H9 (cell line): ENCODE data around the gene ARPC4. TPM values are rescaled to one million over a fixed set of nuclear protein-coding genes. Genes with fewer than 3 reads are reported as not detected.

Experiments
- DNase-seq: peaks from one replicate; pipeline ENCODE4 v3.0.0-alpha.2; 2017
- H2AFZ ChIP-seq: one replicate; pipeline ENCODE4 v1.6.1; 2013; ENCODE audit warnings: mild to moderate bottlenecking, low read length, control low read depth, moderate library complexity
- H2AK5ac ChIP-seq: 2 replicates; pipeline ENCODE4 v1.6.1; 2013; ENCODE audit warnings: low read length, control low read depth, mixed read lengths; ENCODE audit not compliant: insufficient read length
- H2BK120ac ChIP-seq: one replicate; pipeline ENCODE4 v1.6.1; 2013; ENCODE audit warnings: low read depth, mild to moderate bottlenecking, low read length, control low read depth, inconsistent platforms; ENCODE audit not compliant: poor library complexity, severe bottlenecking
- H2BK12ac ChIP-seq: 2 replicates; pipeline ENCODE4 v1.6.1; 2013; ENCODE audit warnings: low read length, control low read depth, mixed read lengths, low read depth; ENCODE audit not compliant: insufficient read length
- H2BK15ac ChIP-seq: 2 replicates; pipeline ENCODE4 v1.6.1; 2013; ENCODE audit warnings: low read depth, low read length, control low read depth
- H2BK20ac ChIP-seq: one replicate; pipeline ENCODE4 v1.6.1; 2013; ENCODE audit warnings: low read depth, mild to moderate bottlenecking, low read length, control low read depth, inconsistent platforms; ENCODE audit not compliant: poor library complexity, severe bottlenecking
- H2BK5ac ChIP-seq: 2 replicates; pipeline ENCODE4 v1.6.1; 2013; ENCODE audit warnings: low read length, control low read depth, mixed read lengths; ENCODE audit not compliant: insufficient read length
- H3K14ac ChIP-seq: 2 replicates; pipeline ENCODE4 v1.6.1; 2013; ENCODE audit warnings: low read length, control low read depth; ENCODE audit not compliant: insufficient read depth
- H3K18ac ChIP-seq: 2 replicates; pipeline ENCODE4 v1.6.1; 2013; ENCODE audit warnings: low read depth, mild to moderate bottlenecking, mixed read lengths, low read length, control low read depth; ENCODE audit not compliant: insufficient read length
- H3K23ac ChIP-seq: 2 replicates; pipeline ENCODE4 v1.6.1; 2013; ENCODE audit warnings: low read length, control low read depth, mixed read lengths, low read depth; ENCODE audit not compliant: insufficient read length
- H3K23me2 ChIP-seq: 2 replicates; pipeline ENCODE4 v1.6.1; 2013; ENCODE audit warnings: low read depth, mild to moderate bottlenecking, mixed read lengths, low read length, control low read depth; ENCODE audit not compliant: insufficient read length, poor library complexity, severe bottlenecking
- H3K27ac ChIP-seq: 2 replicates; pipeline ENCODE4 v1.5.1; 2013; ENCODE audit warnings: low read length, control low read depth, mixed read lengths, low read depth; ENCODE audit not compliant: insufficient read length
- H3K27me3 ChIP-seq: 2 replicates; pipeline ENCODE4 v1.6.1; 2013; ENCODE audit warnings: low read length, control low read depth, inconsistent platforms; ENCODE audit not compliant: insufficient read depth
- H3K4ac ChIP-seq: 2 replicates; pipeline ENCODE4 v1.6.1; 2013; ENCODE audit warnings: low read depth, mild to moderate bottlenecking, control low read depth, inconsistent platforms, low read length, moderate library complexity
- H3K4me1 ChIP-seq: 2 replicates; pipeline ENCODE4 v1.6.1; 2013; ENCODE audit warnings: low read length, control low read depth, inconsistent platforms; ENCODE audit not compliant: insufficient read depth
- H3K4me2 ChIP-seq: 2 replicates; pipeline ENCODE4 v1.6.1; 2013; ENCODE audit warnings: low read length, control low read depth, mixed read lengths; ENCODE audit not compliant: insufficient read length, insufficient read depth
- H3K56ac ChIP-seq: 2 replicates; pipeline ENCODE4 v1.6.1; 2013; ENCODE audit warnings: low read depth, mild to moderate bottlenecking, mixed read lengths, low read length, control low read depth; ENCODE audit not compliant: insufficient read length
- H3K79me1 ChIP-seq: 2 replicates; pipeline ENCODE4 v1.6.1; 2013; ENCODE audit warnings: low read depth, mild to moderate bottlenecking, moderate library complexity, low read length, control low read depth, inconsistent platforms; ENCODE audit not compliant: insufficient read depth, poor library complexity, severe bottlenecking
- H3K79me2 ChIP-seq: 2 replicates; pipeline ENCODE4 v1.6.1; 2013; ENCODE audit warnings: low read length, control low read depth, inconsistent platforms; ENCODE audit not compliant: insufficient read depth
- H3K9ac ChIP-seq: 2 replicates; pipeline ENCODE4 v1.6.1; 2013; ENCODE audit warnings: low read length, control low read depth, mixed read lengths; ENCODE audit not compliant: insufficient read length; ENCODE audit errors: extremely low read depth
- H3K9me3 ChIP-seq: one replicate; pipeline ENCODE4 v1.6.1; 2013; ENCODE audit warnings: low read depth, low read length, inconsistent platforms; ENCODE audit not compliant: control insufficient read depth
- H3T11ph ChIP-seq: one replicate; pipeline ENCODE4 v1.6.1; 2013; ENCODE audit warnings: mild to moderate bottlenecking, low read length, control low read depth, inconsistent platforms
- H4K20me1 ChIP-seq: one replicate; pipeline ENCODE4 v1.6.1; 2013; ENCODE audit not compliant: control insufficient read depth, insufficient read length, insufficient read depth
- H4K5ac ChIP-seq: 2 replicates; pipeline ENCODE4 v1.6.1; 2013; ENCODE audit warnings: low read depth, mild to moderate bottlenecking, mixed read lengths, low read length, control low read depth; ENCODE audit not compliant: insufficient read length
- H4K8ac ChIP-seq: replicated peaks from 2 replicates; pipeline ENCODE4 v1.6.1; 2013; ENCODE audit warnings: low read length, control low read depth, mixed read lengths, low read depth; ENCODE audit not compliant: insufficient read length
- H4K91ac ChIP-seq: 2 replicates; pipeline ENCODE4 v1.6.1; 2013; ENCODE audit warnings: low read depth, mild to moderate bottlenecking, moderate library complexity, mixed read lengths, low read length, control low read depth; ENCODE audit not compliant: insufficient read length
- H3K27ac Mint-ChIP-seq, 3 experiments: 2 replicates in 2 of 3; 3 replicates in 1 of 3; pipeline ENCODE4 v1.8.0; 2020 to 2021; ENCODE audit warnings: mixed read lengths in 3 of 3, mild to moderate bottlenecking in 1 of 3, moderate library complexity in 1 of 3
- H3K27me3 Mint-ChIP-seq: 2 replicates; pipeline ENCODE4 v1.8.0; 2021; ENCODE audit warnings: low read depth, mild to moderate bottlenecking, moderate library complexity, mixed read lengths
- H3K36me3 Mint-ChIP-seq, 3 experiments: 2 replicates in 2 of 3; 3 replicates in 1 of 3; pipeline ENCODE4 v1.8.0; 2020 to 2021; ENCODE audit warnings: low read depth in 3 of 3, mixed read lengths in 3 of 3; ENCODE audit not compliant: insufficient read depth in 1 of 3
- H3K4me1 Mint-ChIP-seq, 2 experiments: 2 replicates each; pipeline ENCODE4 v1.8.0; 2020; ENCODE audit warnings: mixed read lengths in 2 of 2
- H3K4me3 Mint-ChIP-seq, 2 experiments: 2 replicates in 1 of 2; 3 replicates in 1 of 2; pipeline ENCODE4 v1.8.0; 2020 to 2021; ENCODE audit warnings: mild to moderate bottlenecking in 2 of 2, mixed read lengths in 2 of 2, moderate library complexity in 1 of 2
- H3K9me3 Mint-ChIP-seq, 2 experiments: 2 replicates in 1 of 2; 3 replicates in 1 of 2; pipeline ENCODE4 v1.8.0; 2020; ENCODE audit warnings: mild to moderate bottlenecking in 2 of 2, mixed read lengths in 2 of 2, moderate library complexity in 1 of 2
- WGBS: extraction: QIAGEN DNeasy Blood & Tissue Kit; methylation state at CpG from one replicate; pipeline ENCODE4 v1.1.7; 2013; ENCODE audit warnings: missing lambda C conversion rate, low lambda C conversion rate, mixed read lengths; ENCODE audit not compliant: insufficient read length; ENCODE audit errors: extremely low coverage; 5-methylcytosine and 5-hydroxymethylcytosine counted together
- total RNA-seq: library from RNA; stranded (reverse); gene quantifications from 2 replicates; pipeline ENCODE4 v1.2.1, GENCODE V29; 2021
- TF ChIP-seq, protein P1 (sequence below): fragments of 200-600 bp; sonication (generic); conservative IDR thresholded peaks from 3 replicates; pipeline ENCODE4 v1.8.0; 2021; ENCODE audit warnings: antibody characterized with exemption, mild to moderate bottlenecking

Gene ARPC4
- total RNA-seq, 1 experiment from 2014 or later = 161 TPM

GRCh38 chr3:9806137-9806536 is 13.3 kb downstream of the ARPC4 start:
- no peak overlapping the region for H2BK120ac ChIP-seq
- no peak overlapping the region for H3K14ac ChIP-seq
- no peak overlapping the region for H3K23ac ChIP-seq
- H3K4me3 Mint-ChIP-seq = no peak overlapping the region
- no peak for DNase-seq
- TF ChIP-seq, protein P1, sequence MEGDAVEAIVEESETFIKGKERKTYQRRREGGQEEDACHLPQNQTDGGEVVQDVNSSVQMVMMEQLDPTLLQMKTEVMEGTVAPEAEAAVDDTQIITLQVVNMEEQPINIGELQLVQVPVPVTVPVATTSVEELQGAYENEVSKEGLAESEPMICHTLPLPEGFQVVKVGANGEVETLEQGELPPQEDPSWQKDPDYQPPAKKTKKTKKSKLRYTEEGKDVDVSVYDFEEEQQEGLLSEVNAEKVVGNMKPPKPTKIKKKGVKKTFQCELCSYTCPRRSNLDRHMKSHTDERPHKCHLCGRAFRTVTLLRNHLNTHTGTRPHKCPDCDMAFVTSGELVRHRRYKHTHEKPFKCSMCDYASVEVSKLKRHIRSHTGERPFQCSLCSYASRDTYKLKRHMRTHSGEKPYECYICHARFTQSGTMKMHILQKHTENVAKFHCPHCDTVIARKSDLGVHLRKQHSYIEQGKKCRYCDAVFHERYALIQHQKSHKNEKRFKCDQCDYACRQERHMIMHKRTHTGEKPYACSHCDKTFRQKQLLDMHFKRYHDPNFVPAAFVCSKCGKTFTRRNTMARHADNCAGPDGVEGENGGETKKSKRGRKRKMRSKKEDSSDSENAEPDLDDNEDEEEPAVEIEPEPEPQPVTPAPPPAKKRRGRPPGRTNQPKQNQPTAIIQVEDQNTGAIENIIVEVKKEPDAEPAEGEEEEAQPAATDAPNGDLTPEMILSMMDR = no peak
- no peak overlapping the region for H2AK5ac ChIP-seq
- no peak overlapping the region for H3K27ac ChIP-seq
- no peaks in the 10 kb centered on the region for H3K4me1 ChIP-seq
- no peak overlapping the region for H3K18ac ChIP-seq
- peaks cover 8% of the 10 kb centered on the region for H3K27me3 Mint-ChIP-seq
- no peaks in the 10 kb centered on the region for H3K27me3 ChIP-seq
- no peak overlapping the region for H2BK20ac ChIP-seq
- H3K4ac ChIP-seq = no peak overlapping the region
- H3K23me2 ChIP-seq = peaks cover 7% of the 10 kb centered on the region
- H4K20me1 ChIP-seq = no peaks in the 10 kb centered on the region
- no peaks in the 10 kb centered on the region for H3K79me1 ChIP-seq
- no CpG with 5 or more reads among the region's 12 CpGs for WGBS
- no peak overlapping the region for H2BK15ac ChIP-seq
- no peaks in the 10 kb centered on the region for H3K9me3 Mint-ChIP-seq
- no peak overlapping the region for H3K4me2 ChIP-seq
- H3K9me3 ChIP-seq = no peaks in the 10 kb centered on the region
- no peaks in the 10 kb centered on the region for H3K79me2 ChIP-seq
- no peak overlapping the region for H3K9ac ChIP-seq
- H4K8ac ChIP-seq = no peak overlapping the region
- H3T11ph ChIP-seq = no peak overlapping the region
- no peak overlapping the region for H3K27ac Mint-ChIP-seq
- H2BK5ac ChIP-seq = no peak overlapping the region
- H4K5ac ChIP-seq = no peak overlapping the region
- no peak overlapping the region for H3K56ac ChIP-seq
- no peak overlapping the region for H2BK12ac ChIP-seq
- no peak overlapping the region for H4K91ac ChIP-seq
- H3K4me1 Mint-ChIP-seq = peaks cover 20 to 22% of the 10 kb centered on the region in 2 experiments
- H2AFZ ChIP-seq = no peak overlapping the region
- peaks cover 32 to 57% (median 48%) of the 10 kb centered on the region in 3 experiments; a peak in 6 of 7 replicates for H3K36me3 Mint-ChIP-seq
